ENCODE data around the gene PP2D1. TPM values are rescaled to one million over a fixed set of nuclear protein-coding genes. Genes with fewer than 3 reads are reported as not detected.

Gene PP2D1
- total and polyA plus RNA-seq, 9 of the 15 experiments (the other 6 are each of a cell fraction or from before 2014, with no cell fraction given): 0.07 to 0.10 TPM; not detected in 7

GRCh38 chr3:19946832-19947548, 65.1 kb downstream of the PP2D1 start, which contains the start of gene RAB5A (continued):
- TF ChIP-seq ATF4 (CRISPR knock-in tag; IDR thresholded peaks at IDR 0.05) (0 out of 2 replicates have a peak, but pooled peaks have one; percentile 25), SETDB1 (IDR thresholded peaks at IDR 0.05; ENCODE audit: low read length) (peak; percentile 49), ZBTB17 (CRISPR knock-in tag; IDR thresholded peaks at IDR 0.05) (peak; percentile 2; the same call in 1 of the 2 replicates), NELFE (IDR thresholded peaks at IDR 0.05; ENCODE audit: insufficient read depth, insufficient read length) (no peak), GTF2A2 (tag; IDR thresholded peaks at IDR 0.05) (no peak), POLR2G (IDR thresholded peaks at IDR 0.05; ENCODE audit: low read depth, low read length) (peak; percentile 97), ESRRB (CRISPR knock-in tag; IDR thresholded peaks at IDR 0.05; ENCODE audit: borderline replicate concordance) (no peak), ZZZ3 (IDR thresholded peaks at IDR 0.05) (no peak), CHD2 (IDR thresholded peaks at IDR 0.05; ENCODE audit: low read depth, low read length) (peak; percentile 61; the same call in 1 of the 2 replicates)
- TF ChIP-seq, protein P1, sequence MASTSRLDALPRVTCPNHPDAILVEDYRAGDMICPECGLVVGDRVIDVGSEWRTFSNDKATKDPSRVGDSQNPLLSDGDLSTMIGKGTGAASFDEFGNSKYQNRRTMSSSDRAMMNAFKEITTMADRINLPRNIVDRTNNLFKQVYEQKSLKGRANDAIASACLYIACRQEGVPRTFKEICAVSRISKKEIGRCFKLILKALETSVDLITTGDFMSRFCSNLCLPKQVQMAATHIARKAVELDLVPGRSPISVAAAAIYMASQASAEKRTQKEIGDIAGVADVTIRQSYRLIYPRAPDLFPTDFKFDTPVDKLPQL (IDR thresholded peaks at IDR 0.05; ENCODE audit: extremely low read depth, insufficient read length): no peak

All from K562 (cell line).